Heart right ventricle (tissue), 16 donors: ENCODE measurements around the gene SDR39U1. TPM values are rescaled to one million over a fixed set of nuclear protein-coding genes. Genes with fewer than 3 reads are reported as not detected.

Experiments used
- ATAC-seq, 8 donors: fragments of 200-7000 bp; cut with Tn5 transposase; one replicate each; pipeline ENCODE4 v1.9.1; 2020; ENCODE audit warnings: mild to moderate bottlenecking in 8 of 8, moderate library complexity in 8 of 8, moderate number of reproducible peaks in 1 of 8
- DNase-seq, 2 donors: peaks; one replicate each; pipeline ENCODE4 v3.0.0-alpha.2; 2020
- H3K27ac ChIP-seq, 10 donors: fragments of 200-600 bp; sonication (generic) in 2 of 10; one replicate each; pipeline versions ENCODE4 v1.5.0 to v1.8.0; 2020 to 2022; ENCODE audit warnings: mild to moderate bottlenecking in 3 of 10
- H3K27me3 ChIP-seq, 7 donors: fragments of 200-600 bp; one replicate each; pipeline ENCODE4 v1.8.0; 2021 to 2022; ENCODE audit warnings: mild to moderate bottlenecking in 2 of 7
- H3K36me3 ChIP-seq, 9 donors: fragments of 200-600 bp; sonication (generic) in 1 of 9; one replicate each; pipeline versions ENCODE4 v1.5.0 to v1.8.0; 2020 to 2022; ENCODE audit warnings: mild to moderate bottlenecking in 2 of 9
- H3K4me1 ChIP-seq, 9 donors: fragments of 200-600 bp; sonication (generic) in 1 of 9; one replicate each; pipeline versions ENCODE4 v1.5.0 to v1.8.0; 2020 to 2022; ENCODE audit warnings: mild to moderate bottlenecking in 4 of 9
- H3K4me3 ChIP-seq, 10 donors: fragments of 200-600 bp; sonication (generic) in 2 of 10; one replicate each; pipeline versions ENCODE4 v1.5.0 to v1.8.0; 2020 to 2022; ENCODE audit warnings: mild to moderate bottlenecking in 7 of 10, moderate library complexity in 2 of 10
- H3K9me3 ChIP-seq, 11 donors: fragments of 200-600 bp in 10 of 11; sonication (generic) in 2 of 11; one replicate each; pipeline versions ENCODE4 v1.5.0 to v1.8.0; 2013 to 2022; ENCODE audit warnings: mild to moderate bottlenecking in 2 of 11, control low read depth in 1 of 11, moderate library complexity in 1 of 11
- CTCF ChIP-seq, 9 donors: fragments of 200-600 bp; sonication (generic) in 2 of 9; IDR thresholded peaks; one replicate each; pipeline versions ENCODE4 v1.5.0 to v1.8.0; 2021 to 2022; ENCODE audit warnings: antibody characterized with exemption in 9 of 9, mild to moderate bottlenecking in 5 of 9, moderate library complexity in 1 of 9
- WGBS, 2 donors: extraction: QIAGEN DNeasy Blood & Tissue Kit; methylation state at CpG; one replicate each; pipeline ENCODE4 v1.1.7; 2013; ENCODE audit warnings: inconsistent platforms in 1 of 2; 5-methylcytosine and 5-hydroxymethylcytosine counted together
- intact Hi-C, 10 donors: fragments of 100-400 bp; cut with DNase I; formaldehyde crosslinking; loops; one replicate each; pipeline versions ENCODE4 v1.11.1 to v1.14.2; 2022
- polyA plus RNA-seq, 2 donors: library from polyadenylated mRNA; stranded (reverse); fragments of 200-250 nt; gene quantifications; one replicate each; pipeline ENCODE4 v1.2.3, GENCODE V29; 2013
- total RNA-seq, 10 donors: library from RNA; stranded (reverse); fragmentation: NEBNext Ultra II Directional in 3 of 10; extraction: Animal tissue kit (Norgen Biotek cat#: 25700) in 3 of 10; gene quantifications; one replicate each; pipeline versions ENCODE4 v1.2.1 to v1.2.4, GENCODE V29; 2021 to 2023
- donor health status: Arrhythmogenic right ventricular cardiomyopathy.
- donor health status: ischemic (EF 13 %, LVEDD 7.1; RV severe dilation, severe dysfunction).
- donor health status: healthy with polysubstance abuse.
- donor health status: DM: no; HTN: yes; CAD: no.
- donor health status: DM: no; HTN: no; CAD: no.
- donor health status: ischemic (EF 25% LVEDD 6.9; RV normal size, moderate dysfunction).
- donor health status: ischemic (EF 25% LVEDD 5.7; RV mildly dilated, moderate dysfunction).
- donor health status: healthy.
- donor health status: DM: yes; HTN: yes; CAD: no.
- donor health status: Ischemic cardiomyopathy.
- donor health status: ischemic (EF 35%, LVEDD 5.7; RV mildly dilated, moderate dysfunction).
- donor health status: nonischemic (EF 11% LVEDD 7.7; RV severe dilation, severe dysfunction).
- donor health status: DM: yes; HTN: yes; CAD: no.
- donor health status: PGD.
- donor health status: ischemic (EF 29% LVEDD 5.4; RV normal size, mild dysfunction).
- donor health status: nonischemic (EF 23%, LVEDD 6.1; RV moderate dilation, normal function).

Gene SDR39U1
- total and polyA plus RNA-seq, 12 donors: 55.6 to 108 (median 69.5) TPM

- Histone ChIP-seq H3K36me3 (peaks cover 0 to 93% (median 66%) of the 10 kb centered on the region in 9 donors), H3K27ac (peak overlapping the region in 3 of 10 donors; percentile 74 to 82 (median 76)), H3K4me3 (no peak overlapping the region), H3K4me1 (peaks cover 19 to 81% (median 71%) of the 10 kb centered on the region in 9 donors), H3K27me3 (no peaks in the 10 kb centered on the region), H3K9me3 (no peaks in the 10 kb centered on the region)
- TF ChIP-seq CTCF (IDR thresholded peaks at IDR 0.05): no peak
- no peak for ATAC-seq
- no peak for DNase-seq
- intact Hi-C loops: loop anchor here in 8 of 10 donors (2.0 to 10.0 kb wide), 6 partner anchors 70 to 208 kb away; partner anchors contain the start of genes TINF2 (in 4 of the 8), GMPR2 (in 1 of the 8), NEDD8 (in 1 of the 8) and NFATC4 (in 1 of the 8)
- 85 to 86% methylated on average over 2 of the region's 2 CpGs for WGBS, 2 donors
Measured at GRCh38 chr14:24435192-24435810, 7.3 kb downstream of the SDR39U1 start.

GRCh38 chr14:24434676-24435075, 7.9 kb downstream of the SDR39U1 start:
- DNase-seq: no peak
- intact Hi-C loops: loop anchor here in 8 of 10 donors (2.0 to 10.0 kb wide), 7 partner anchors 70 to 207 kb away; partner anchors contain the start of genes TINF2 (in 4 of the 8), GMPR2 (in 1 of the 8), NEDD8 (in 1 of the 8) and NFATC4 (in 1 of the 8)
- Histone ChIP-seq H3K4me3 (no peak overlapping the region), H3K27ac (peak overlapping the region in 3 of 10 donors; percentile 12 to 82 (median 32)), H3K4me1 (peaks cover 15 to 75% (median 65%) of the 10 kb centered on the region in 9 donors), H3K36me3 (peaks cover 0 to 87% (median 60%) of the 10 kb centered on the region in 9 donors), H3K9me3 (no peaks in the 10 kb centered on the region), H3K27me3 (no peaks in the 10 kb centered on the region)
- no peak for ATAC-seq
- 80 to 84% methylated on average over 3 of the region's 3 CpGs for WGBS, 2 donors
- no peak for TF ChIP-seq CTCF (IDR thresholded peaks at IDR 0.05)

DNA sequence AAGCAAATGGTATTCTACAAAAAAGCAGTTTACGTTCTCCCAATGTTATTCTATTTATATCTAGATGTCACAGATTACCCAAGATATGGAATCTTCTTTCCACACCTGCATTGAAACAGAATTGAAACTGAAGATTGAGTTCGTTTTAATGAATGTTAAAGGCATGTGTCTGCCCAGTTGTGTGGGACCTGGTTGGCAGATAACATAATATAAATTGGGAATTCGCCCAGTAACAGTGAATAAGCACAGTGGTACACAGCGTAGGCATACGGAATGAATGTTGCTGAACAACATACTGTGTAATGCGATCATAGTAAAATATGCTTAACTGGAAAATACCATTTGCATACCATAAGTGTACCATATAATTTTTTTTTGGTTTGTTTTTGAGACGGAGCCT, 8.5 kb downstream of the SDR39U1 start:
- intact Hi-C loops: loop anchor here in 7 of 10 donors (2.0 to 10.0 kb wide), 5 partner anchors 69 to 199 kb away; partner anchors contain the start of genes TINF2 (in 4 of the 7), GMPR2 (in 1 of the 7), NEDD8 (in 1 of the 7) and NFATC4 (in 1 of the 7)
- 82 to 83% methylated on average over 7 of the region's 7 CpGs for WGBS, 2 donors
- H3K4me1 ChIP-seq: peaks cover 15 to 75% (median 64%) of the 10 kb centered on the region in 9 donors

More for the DNA sequence above, 8.5 kb downstream of the SDR39U1 start:
- Histone ChIP-seq H3K9me3 (no peaks in the 10 kb centered on the region), H3K27ac (no peak overlapping the region), H3K27me3 (no peaks in the 10 kb centered on the region), H3K4me3 (no peak overlapping the region), H3K36me3 (peaks cover 0 to 80% (median 54%) of the 10 kb centered on the region in 9 donors)
- ATAC-seq (no peak), DNase-seq (no peak)
- TF ChIP-seq CTCF (IDR thresholded peaks at IDR 0.05): no peak
